Umbilical cord (tissue), 2 donors: Measurements from ENCODE around the gene FNDC1. TPM values are rescaled to one million over a fixed set of nuclear protein-coding genes. Genes with fewer than 3 reads are reported as not detected.

Source experiments
- DNase-seq: peaks from one replicate; pipeline ENCODE4 v3.0.0-alpha.2; 2015; ENCODE audit warnings: low spot score
- total RNA-seq: library from RNA; depleted of rRNA; stranded (reverse); fragments of >200 nt; gene quantifications from one replicate; pipeline ENCODE4 v1.2.3, GENCODE V29; 2014; ENCODE audit warnings: low replicate concordance; ENCODE audit not compliant: insufficient read depth

Gene FNDC1
- total RNA-seq, 1 donor from 2014 or later = 3.6 TPM

DNA sequence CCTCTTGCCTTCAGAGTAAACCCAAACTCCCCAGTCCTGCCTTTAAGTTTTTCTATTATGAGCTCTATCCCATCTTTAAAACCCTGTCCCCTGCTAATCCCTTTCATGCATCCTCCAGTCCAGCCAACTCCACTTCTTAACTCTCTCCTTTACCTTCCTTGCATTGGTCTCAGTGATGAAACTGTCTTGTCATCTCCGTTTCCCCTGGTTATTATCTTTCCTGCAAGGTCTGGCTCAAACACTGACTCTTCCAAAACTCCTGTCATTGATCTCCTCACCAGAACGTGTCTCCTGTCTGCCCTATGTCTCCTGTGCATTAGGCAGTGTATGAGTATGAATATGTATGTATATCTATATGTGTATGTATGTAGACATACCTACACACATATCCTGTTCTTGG lies 11.8 kb upstream of the FNDC1 start:
- no peak for DNase-seq

DNA sequence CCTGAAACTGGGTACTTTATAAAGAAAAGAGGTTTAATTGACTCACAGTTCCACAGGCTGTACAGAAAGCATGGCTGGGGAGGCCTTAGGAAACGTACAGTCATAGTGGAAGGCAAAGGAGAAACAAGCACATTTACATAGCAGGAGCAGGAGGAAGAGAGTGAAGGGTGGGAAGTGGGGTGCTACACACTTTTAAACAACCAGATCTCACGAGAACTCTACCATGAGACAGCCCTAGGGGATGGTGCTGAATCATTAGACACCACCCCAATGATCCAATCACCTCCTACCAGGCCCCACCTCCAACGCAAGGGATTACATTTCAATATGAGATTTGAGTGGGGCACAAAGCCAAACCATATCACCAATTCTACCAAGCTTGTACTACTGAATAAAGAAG lies 7.4 kb upstream of the FNDC1 start:
- DNase-seq = no peak

DNA sequence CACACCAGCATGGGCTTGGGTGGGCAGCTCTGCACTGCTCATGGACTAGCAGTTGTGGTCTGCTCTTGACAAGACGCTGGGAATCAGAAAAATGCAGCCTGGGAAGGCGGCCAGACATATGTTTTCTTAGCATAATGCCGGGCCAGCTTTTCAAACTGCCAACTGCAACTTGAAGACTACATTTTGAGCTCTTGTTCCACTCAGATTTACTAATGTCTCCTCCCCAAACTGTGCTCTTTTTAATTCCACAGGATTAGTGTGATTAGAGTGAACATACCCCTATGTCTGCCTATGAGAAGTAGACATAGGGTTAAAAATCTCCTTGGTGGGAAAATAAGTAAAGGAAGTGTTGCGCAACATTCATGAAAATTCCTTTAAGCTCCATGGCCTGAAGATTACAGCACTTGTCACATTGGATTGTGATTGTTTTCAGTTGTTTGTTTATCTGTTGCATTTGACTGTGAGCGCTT lies 5.3 kb upstream of the FNDC1 start:
- DNase-seq = peak; percentile 91

DNA sequence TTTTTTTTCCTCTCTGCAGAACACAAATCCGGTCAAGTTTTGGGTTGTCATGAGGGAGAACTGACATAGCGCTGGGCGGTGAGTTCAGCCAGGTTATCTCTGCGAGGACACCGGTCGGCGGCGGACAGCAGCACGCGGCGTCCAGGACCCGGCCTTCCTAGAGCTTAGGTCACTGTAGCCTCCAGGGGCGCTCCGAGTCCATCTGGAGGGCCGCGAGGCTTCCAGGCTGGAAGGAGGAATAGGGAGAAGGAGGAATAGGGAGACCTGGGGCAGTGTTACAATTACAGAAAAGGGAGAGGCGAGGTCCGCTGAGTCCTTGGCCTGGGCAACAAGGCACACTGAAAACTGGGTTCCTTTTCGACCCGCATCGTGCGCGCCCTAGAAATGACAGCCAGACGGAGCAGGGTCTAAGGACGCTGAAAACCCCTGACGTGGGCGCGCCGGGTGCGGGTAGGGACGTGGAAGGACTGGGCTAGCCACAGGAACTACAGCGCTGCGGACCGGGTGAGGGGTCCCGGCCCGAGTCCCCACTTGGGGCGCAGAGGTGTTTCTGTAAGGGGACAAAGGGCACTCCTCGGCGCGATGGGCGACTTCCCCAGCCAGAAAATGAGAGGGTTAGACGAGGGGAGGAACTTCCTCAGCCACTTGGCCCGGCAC lies 536 bp upstream of the FNDC1 start:
- DNase-seq = peak; percentile 62

DNA sequence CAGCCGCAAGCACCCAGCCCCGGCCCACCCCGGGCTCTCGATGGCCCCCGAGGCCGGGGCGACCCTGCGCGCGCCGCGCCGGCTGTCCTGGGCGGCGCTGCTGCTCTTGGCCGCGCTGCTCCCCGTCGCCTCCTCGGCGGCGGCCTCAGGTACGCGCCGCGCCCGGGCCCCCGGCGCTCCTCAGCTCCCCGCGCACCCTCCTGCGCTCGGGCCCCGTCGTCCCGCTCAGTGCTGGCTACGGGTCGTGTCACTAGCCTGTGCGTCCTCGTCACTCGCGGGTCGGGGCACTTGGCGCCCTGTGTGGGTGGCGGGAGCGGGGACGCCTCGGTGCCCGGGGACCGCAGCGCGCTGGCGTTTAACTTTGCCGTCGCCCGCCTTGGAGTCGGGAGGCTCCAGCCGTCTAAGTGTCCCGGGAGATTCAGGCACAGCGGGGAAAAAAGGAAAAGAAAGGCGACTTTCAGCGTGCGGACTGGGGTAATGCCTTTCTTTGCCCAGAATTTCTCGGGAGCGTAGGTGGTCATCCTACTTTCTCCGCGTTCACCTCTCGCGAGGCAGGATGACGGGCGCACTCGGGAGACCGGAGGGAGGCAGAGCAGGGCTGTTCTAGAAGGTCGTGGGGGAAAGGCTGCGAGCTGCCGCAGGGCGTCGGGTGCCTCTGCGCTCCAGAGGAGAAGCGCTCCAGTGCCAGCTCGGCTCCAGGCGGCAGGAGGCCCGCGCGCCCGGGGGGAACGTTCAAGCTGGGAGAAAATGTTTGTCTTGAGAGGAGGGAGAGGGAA lies 545 bp downstream of the FNDC1 start:
- peak; percentile 59 for DNase-seq

DNA sequence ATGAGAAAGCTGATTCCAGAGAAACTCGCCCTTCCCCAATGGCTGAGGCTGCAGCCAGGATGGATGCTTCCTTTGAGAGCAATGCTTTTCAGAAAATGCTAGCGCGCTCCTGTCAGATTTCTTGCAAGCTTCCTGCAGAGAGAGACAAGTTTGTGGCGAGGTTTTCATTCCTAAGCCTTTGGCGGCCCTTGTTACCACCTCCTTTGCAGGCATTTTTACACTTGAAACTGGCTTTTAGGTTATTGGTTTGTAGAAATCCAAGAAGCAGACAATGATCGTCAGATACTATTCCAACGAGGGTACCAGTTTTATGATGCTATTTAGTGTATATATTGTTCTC lies 1.1 kb downstream of the FNDC1 start:
- DNase-seq = no peak

DNA sequence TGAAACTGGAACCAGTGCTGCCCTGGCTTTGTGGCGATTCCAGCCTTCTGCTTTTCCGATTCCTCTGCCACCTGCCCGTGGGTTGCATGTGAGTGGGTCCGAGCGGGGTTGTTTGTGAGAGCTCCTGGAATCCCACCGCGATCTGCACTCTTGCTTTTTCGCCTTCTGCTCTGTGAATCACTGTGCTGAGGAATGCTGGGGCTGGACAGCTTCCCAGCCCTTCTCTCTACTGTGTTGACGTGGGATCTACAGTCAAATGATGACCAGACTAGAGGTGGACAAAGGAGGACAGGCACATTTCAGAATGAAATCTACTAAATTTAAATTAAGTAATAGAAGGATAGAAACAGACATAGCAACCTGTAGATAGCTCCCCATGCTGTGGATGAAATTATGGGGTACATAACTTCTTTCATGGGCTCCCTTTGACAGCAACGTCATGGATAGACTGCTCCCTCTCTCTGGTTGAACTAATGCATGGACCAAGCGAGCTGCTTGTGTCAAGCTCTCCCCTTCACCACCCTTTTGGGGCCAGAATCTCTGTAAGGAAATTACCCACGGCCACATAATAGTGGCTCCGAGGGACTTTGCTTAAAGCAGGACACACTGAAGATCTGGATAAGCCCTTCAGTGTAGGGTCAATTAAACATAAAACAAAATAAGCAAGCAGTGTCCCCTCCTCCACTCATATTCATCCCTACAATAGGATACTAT lies 2.0 kb downstream of the FNDC1 start:
- peak; percentile 69 for DNase-seq

DNA sequence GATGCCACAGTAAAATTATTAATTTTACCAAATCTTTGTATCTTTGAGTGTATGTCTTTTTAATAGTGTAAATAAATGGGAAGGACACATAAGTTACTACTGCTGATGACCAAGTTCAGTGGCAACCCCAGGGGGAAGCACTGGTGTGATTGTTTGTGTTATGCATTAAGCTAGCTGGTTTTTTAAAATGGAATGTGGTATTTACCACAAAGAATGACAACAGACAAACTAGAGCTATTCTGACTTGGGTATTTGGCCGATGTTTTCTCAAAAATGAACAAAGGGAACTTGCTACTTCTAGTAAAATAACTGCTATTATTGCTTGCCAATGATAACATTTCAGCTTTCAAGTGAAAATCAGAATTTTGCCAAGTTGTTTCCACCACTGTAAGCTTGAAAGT lies 2.9 kb downstream of the FNDC1 start:
- DNase-seq = no peak

DNA sequence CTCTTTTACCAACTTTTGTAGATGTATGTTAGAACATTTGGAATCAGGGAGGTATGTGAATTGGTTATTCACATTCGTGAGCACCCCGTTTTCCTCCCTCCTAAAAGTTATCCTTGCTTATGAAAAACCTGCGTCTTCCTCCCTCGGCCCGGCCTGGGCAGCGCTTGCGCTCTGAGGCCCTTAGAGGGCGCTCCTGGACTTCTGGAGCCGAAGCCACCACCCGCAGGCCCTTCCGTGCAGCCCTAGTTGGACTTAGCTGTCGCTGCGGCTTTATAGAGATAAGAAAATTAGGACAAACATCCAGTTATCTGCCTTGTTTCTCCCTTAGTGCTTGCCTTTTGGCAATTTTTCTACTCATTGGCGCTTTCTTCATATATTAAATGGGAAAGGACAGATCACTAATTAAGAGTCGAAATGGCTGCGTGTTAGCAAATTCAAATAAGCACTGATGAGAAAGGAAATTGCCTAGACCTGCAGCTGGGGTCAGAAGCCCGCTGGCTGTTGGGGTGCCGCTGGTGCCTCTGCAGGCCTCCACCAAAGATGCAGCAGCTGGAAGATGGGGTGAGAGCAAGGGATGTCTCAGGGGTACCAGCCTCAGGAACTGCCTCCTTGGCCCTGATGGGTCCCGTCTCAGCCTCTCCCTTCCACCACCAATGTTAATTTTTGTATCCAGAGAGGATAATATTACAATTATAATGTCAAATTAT lies 5.2 kb downstream of the FNDC1 start:
- DNase-seq = peak; percentile 74

DNA sequence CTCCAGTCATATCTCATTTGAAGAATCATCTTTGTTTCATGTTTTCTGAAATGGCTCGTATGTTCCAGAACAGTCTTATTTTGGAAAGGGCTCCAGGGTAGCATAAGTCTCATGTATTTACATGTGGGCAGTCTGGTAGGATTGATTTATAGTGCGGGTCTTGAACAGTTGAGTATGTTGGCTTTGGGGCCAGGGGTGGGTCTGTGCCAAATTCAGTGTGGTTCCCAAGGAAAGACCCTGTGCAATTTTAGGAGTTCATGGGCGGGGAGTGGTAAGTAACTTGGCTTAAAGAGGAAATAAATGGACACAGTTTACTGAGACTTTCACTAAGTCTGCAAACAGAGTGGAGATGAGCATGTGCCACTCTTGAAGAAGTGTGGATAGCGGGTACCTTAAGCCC lies 7.7 kb downstream of the FNDC1 start:
- DNase-seq = no peak

DNA sequence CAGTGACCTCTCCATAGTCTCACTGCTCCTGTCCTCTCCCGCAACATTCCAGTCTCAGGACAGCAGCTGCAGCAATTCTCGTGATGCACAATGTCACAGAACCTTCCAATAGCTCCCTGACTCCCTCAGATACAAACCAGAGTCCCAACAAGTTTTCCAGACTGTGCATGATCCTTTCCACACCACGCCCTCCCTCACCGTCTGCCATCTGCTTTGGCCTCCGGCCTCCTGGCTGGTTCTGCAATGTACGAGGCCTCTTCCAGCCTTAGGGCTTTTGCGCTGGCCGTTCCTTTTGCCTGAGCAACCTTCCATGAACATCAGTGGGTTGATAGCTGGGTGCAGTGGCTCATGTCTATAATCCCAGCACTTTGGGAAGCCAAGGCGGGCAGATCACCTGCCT lies 9.6 kb downstream of the FNDC1 start:
- DNase-seq = no peak

DNA sequence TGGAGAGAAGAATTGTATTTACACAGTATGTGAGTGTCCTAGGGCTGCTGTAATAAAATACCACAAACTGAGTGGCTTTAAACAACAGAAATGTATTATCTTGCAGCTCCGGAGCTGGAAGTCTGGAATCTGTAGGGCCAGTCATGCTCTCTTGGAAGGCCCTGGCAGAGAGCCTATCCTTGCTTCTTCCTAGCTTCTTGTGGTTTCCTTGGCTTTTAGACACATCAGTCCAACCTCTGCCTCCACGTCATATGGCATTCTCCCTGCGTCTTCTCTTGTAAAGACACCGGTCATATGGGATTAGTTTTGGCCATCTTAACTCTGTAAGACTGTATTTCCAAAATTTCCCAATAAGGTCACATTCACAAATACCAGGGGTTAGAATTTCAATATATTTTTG lies 10.8 kb downstream of the FNDC1 start:
- no peak for DNase-seq

DNA sequence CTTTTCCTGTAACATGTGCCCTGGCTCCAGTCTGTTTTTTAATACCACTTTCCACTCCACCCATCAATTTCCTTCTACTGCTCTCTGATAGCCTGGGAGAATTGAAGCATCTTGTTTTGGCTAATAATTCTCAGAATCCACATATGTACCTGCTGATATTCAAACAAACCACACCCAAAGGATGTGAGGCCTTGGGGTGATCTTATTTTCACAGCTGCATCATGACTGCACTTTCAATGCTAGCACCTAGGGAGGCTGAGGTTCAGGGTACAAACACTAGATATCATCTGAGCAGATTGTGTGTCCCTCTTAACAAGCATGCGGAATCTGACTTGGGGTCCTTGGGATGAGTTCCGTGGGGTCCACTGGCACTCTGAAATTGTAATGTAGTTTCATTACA lies 12.7 kb downstream of the FNDC1 start:
- no peak for DNase-seq

DNA sequence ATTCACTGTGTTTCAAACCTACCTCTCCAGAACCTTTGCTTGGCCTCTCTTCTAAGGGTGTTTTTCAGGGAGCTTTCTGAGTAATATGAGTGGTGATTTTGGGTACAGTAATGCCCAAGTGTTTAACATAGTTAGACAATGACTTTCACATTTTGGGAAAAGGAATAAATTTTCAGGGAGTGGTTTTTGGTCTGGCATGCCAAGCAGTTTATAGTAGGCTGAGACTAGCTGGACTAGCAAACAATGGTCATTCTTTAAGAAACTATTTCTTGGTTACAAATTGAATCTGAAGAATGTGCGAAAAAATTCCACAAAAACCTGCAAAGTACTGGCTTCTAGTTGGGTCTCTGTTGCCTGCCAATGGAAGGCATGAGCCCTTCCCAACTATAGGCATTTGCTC lies 15.4 kb downstream of the FNDC1 start:
- no peak for DNase-seq

DNA sequence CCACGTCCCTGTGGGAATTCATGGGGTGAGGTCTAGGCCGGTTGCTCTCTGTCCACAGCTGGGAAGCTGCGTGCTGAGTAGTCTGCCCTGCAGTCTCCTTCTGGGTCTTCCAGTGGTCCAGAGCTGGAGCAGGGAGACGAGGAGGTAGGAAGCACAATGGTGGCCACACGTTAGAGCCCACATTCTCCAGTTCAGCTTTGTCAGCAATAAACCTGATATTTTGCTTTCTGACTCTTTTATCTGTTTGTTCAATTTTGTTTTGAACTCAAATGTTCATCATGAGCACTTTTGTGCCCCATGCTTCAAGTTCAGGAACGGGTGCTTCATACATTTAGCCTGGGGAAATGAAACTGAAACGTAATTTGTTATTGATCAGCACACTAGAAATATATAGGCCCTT lies 21.3 kb downstream of the FNDC1 start:
- no peak for DNase-seq

DNA sequence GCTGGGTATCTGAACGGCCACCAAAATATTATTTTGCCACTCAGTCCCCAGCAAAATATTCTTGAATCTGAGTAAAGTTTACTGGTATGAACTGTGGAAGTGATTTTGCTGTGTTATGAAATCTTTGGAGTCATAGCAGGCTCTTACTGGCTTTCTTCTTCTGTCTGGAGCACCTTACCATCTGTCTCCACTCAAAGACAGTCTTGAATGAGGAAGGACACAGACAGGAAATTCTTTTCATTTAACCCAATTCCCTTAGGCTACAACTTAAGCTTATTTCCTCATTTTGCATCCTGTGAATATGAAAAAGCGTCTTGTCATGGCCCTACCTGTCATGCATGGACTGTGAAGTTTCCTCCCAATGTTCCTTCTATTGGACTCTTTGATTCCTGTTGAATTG lies 24.7 kb downstream of the FNDC1 start:
- no peak for DNase-seq

DNA sequence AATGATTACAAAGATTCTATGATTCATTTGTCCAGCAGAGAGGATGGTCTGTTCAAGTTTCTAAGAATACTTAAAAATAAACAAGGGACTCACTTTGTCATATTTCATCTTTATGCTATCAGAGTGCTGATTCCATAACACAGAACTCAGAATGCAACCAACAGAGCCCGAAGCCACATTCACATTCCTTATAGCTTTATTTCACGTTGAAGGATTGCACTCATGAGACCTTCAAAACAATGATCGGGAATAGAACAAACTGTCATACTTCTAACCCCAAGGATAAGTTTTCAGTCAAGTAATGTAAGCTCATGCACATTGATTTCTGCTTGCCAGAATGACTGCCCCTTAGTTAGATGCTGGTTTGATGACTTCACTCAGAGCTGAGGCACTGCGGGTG lies 25.2 kb downstream of the FNDC1 start:
- DNase-seq = no peak

DNA sequence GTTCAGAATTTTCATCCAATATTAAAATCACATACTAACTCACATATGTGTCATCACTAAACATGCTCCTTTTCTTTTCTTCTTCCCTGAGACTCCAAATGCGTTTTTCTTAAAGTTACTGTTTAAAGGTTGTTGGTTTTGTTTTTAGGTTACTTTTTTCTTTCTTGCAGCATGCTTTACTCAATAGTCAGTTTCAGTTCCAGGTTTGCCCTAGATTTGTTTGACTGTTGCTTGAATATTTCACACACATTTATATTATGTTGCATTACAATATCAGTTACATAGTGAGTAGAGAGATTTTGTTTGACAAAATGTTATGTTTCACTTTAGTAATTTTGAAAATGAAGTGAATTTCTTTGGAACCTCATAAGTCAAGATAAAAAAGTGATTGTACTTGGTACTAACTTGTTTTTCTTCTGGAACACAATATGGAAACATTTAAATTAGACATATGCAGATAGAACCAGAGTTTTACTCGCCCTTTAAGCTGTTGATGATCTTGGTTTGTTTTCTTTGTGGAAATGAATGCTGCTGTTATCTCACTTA lies 27.3 kb downstream of the FNDC1 start:
- no peak for DNase-seq

DNA sequence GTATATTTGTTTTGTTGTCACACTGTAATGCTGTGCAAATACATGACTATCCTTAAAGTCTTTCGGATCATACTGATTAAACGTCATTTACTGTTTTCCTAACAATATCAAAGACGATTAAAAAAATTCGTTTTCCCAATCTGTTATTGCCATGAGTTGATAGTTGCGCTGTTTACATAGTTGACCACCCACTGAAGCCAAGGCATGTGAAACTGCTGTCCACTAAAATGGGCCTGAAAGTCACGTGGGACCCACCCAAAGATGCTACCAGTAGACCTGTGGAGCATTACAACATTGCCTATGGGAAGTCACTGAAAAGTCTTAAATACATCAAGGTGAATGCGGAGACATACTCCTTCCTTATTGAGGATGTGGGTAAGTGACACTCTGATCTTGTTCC lies 28.1 kb downstream of the FNDC1 start:
- DNase-seq = no peak

DNA sequence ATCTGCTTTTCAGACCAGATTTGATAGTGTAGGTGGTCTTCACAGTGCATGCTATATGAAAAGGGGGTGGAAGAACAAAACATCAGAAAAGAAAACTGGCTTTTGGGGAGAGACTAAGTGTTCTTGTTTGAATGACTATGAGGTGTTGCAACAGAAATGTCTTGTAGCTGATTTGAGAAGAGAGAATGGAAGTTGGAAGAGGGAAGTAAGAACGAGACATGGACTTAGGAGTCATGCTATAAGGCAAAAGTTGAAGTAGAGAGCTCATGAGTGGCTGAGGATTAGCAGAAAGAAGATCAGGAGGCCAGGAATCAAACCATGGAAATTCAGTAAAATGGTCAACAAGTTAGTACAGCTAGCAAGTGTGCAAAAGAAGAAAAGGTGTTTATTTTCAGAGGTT lies 32.1 kb downstream of the FNDC1 start:
- DNase-seq = no peak

DNA sequence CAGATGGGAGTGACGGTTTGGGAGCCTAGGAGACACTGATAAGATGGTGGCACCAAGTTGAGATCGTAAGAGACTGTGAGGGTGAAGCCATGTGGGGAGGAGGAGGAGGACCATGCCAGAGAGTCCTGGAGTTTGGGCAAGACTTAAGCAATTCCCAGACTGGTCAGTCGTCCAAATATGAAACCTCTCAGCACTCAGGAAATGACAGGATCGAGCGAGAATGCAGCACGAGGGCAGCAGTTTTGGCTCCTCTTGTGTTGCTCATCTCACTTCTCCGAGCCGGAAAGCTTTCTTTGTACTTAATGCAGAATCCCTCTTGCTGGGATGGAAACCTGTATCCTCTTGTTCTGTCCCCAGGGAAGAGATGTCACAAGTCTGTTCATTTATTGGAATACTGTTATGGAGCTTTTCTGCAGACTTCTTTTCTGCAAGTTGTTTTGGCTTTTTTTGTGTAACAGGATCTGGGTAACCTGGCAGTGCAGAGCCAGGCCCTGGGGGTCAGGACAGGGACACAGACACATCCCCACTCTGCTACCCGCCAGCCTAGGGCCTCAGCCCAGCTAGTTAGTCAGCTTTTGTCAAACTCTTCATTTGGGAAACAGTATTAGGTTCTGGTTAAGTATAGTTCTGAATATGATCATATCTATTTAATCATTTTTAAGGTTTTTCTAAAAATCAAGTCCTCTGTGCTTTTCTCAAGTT lies 34.3 kb downstream of the FNDC1 start:
- peak; percentile 73 for DNase-seq
